Thymus (tissue), 11 donors: ENCODE data around the gene LDLRAD3. TPM values are rescaled to one million over a fixed set of nuclear protein-coding genes. Genes with fewer than 3 reads are reported as not detected.

Experiments
- DNase-seq, 9 donors: peaks; one replicate each; pipeline ENCODE4 v3.0.0-alpha.2; 2013; ENCODE audit warnings: low spot score in 9 of 9, low read depth in 6 of 9, missing footprints in 1 of 9
- H3K27ac ChIP-seq, 2 donors: one replicate each; pipeline ENCODE4 v1.5.1; 2013; ENCODE audit warnings: control low read depth in 1 of 2, low read depth in 1 of 2, low read length in 1 of 2, mild to moderate bottlenecking in 1 of 2, moderate library complexity in 1 of 2
- H3K27me3 ChIP-seq, 2 donors: one replicate each; pipeline ENCODE4 v1.5.1; 2013; ENCODE audit warnings: low read length in 1 of 2; ENCODE audit not compliant: control insufficient read depth in 2 of 2, insufficient read depth in 1 of 2
- H3K36me3 ChIP-seq, 2 donors: one replicate each; pipeline ENCODE4 v1.5.1; 2013; ENCODE audit warnings: low read length in 1 of 2, mild to moderate bottlenecking in 1 of 2, moderate library complexity in 1 of 2; ENCODE audit not compliant: control insufficient read depth in 2 of 2, insufficient read depth in 2 of 2
- H3K4me1 ChIP-seq, 2 donors: one replicate each; pipeline ENCODE4 v1.5.1; 2013; ENCODE audit warnings: low read length in 2 of 2; ENCODE audit not compliant: control insufficient read depth in 2 of 2, insufficient read depth in 2 of 2
- H3K4me3 ChIP-seq, 2 donors: one replicate each; pipeline ENCODE4 v1.5.1; 2013; ENCODE audit warnings: low read length in 2 of 2, control low read depth in 1 of 2, mild to moderate bottlenecking in 1 of 2
- H3K9me3 ChIP-seq, 2 donors: one replicate each; pipeline ENCODE4 v1.5.1; 2013; ENCODE audit warnings: low read length in 1 of 2, mild to moderate bottlenecking in 1 of 2; ENCODE audit not compliant: control insufficient read depth in 2 of 2, insufficient read depth in 1 of 2
- WGBS: extraction: QIAGEN DNeasy Blood & Tissue Kit; methylation state at CpG from one replicate; pipeline ENCODE4 v1.1.7; 2013; 5-methylcytosine and 5-hydroxymethylcytosine counted together
- polyA plus RNA-seq: library from polyadenylated mRNA; stranded (reverse); fragments of 200-250 nt; gene quantifications from one replicate; pipeline ENCODE4 v1.2.3, GENCODE V29; 2013
- total RNA-seq: library from RNA; stranded (reverse); fragments of 120-200 nt; gene quantifications from one replicate; pipeline ENCODE4 v1.2.4, GENCODE V29; 2013
- donor health status: healthy.

LDLRAD3 gene
- total and polyA plus RNA-seq, 2 donors = 2.1 to 6.9 TPM

- WGBS = 90% methylated on average over 6 of the region's 6 CpGs
- no peaks in the 10 kb centered on the region for H3K9me3 ChIP-seq
- DNase-seq = no peak
- no peaks in the 10 kb centered on the region for H3K36me3 ChIP-seq
- no peak overlapping the region for H3K4me3 ChIP-seq
- peaks cover 0 to 8% of the 10 kb centered on the region in 2 donors for H3K27me3 ChIP-seq
- no peak overlapping the region for H3K27ac ChIP-seq
- H3K4me1 ChIP-seq = peaks cover 0 to 4% of the 10 kb centered on the region in 2 donors
These were observed 144.6 kb downstream of the LDLRAD3 start for GRCh38 chr11:36088266-36088972.

GRCh38 chr11:36089920-36090319, 146.1 kb downstream of the LDLRAD3 start:
- no peak for DNase-seq
- H3K36me3 ChIP-seq = no peaks in the 10 kb centered on the region
- no peaks in the 10 kb centered on the region for H3K9me3 ChIP-seq

GRCh38 chr11:36090356-36091109, 146.7 kb downstream of the LDLRAD3 start:
- Histone ChIP-seq H3K27me3 (peaks cover 0 to 8% of the 10 kb centered on the region in 2 donors), H3K4me1 (peaks cover 0 to 4% of the 10 kb centered on the region in 2 donors), H3K27ac (no peak overlapping the region), H3K4me3 (no peak overlapping the region), H3K9me3 (no peaks in the 10 kb centered on the region), H3K36me3 (no peaks in the 10 kb centered on the region)
- DNase-seq = no peak
- WGBS = 12% methylated on average over 10 of the region's 10 CpGs

More at GRCh38 chr11:36089920-36090319, 146.1 kb downstream of the LDLRAD3 start:
- Histone ChIP-seq H3K27ac (no peak overlapping the region), H3K4me3 (no peak overlapping the region), H3K4me1 (peaks cover 0 to 4% of the 10 kb centered on the region in 2 donors), H3K27me3 (peaks cover 0 to 8% of the 10 kb centered on the region in 2 donors)

- H3K9me3 ChIP-seq = no peaks in the 10 kb centered on the region
- no peak overlapping the region for H3K4me3 ChIP-seq
- no peak overlapping the region for H3K27ac ChIP-seq
- peaks cover 0 to 4% of the 10 kb centered on the region in 2 donors for H3K4me1 ChIP-seq
- WGBS = 7% methylated on average over 7 of the region's 7 CpGs
- no peak for DNase-seq
- H3K27me3 ChIP-seq = peaks cover 0 to 8% of the 10 kb centered on the region in 2 donors
- no peaks in the 10 kb centered on the region for H3K36me3 ChIP-seq
These were observed 147.5 kb downstream of the LDLRAD3 start for GRCh38 chr11:36091256-36091811.

- Histone ChIP-seq H3K27me3 (peaks cover 0 to 8% of the 10 kb centered on the region in 2 donors), H3K36me3 (no peaks in the 10 kb centered on the region), H3K9me3 (no peaks in the 10 kb centered on the region), H3K27ac (no peak overlapping the region), H3K4me1 (peaks cover 0 to 4% of the 10 kb centered on the region in 2 donors), H3K4me3 (no peak overlapping the region)
- no peak for DNase-seq
- 61% methylated on average over 4 of the region's 4 CpGs for WGBS
These were observed 148.6 kb downstream of the LDLRAD3 start for GRCh38 chr11:36092314-36093030.

- no peaks in the 10 kb centered on the region for H3K36me3 ChIP-seq
- no peak overlapping the region for H3K27ac ChIP-seq
- H3K4me3 ChIP-seq = no peak overlapping the region
- no peaks in the 10 kb centered on the region for H3K9me3 ChIP-seq
- peaks cover 0 to 4% of the 10 kb centered on the region in 2 donors for H3K4me1 ChIP-seq
- WGBS = 93% methylated on average over 4 of the region's 4 CpGs
- H3K27me3 ChIP-seq = peaks cover 0 to 8% of the 10 kb centered on the region in 2 donors
- DNase-seq = no peak
These were observed 149.7 kb downstream of the LDLRAD3 start for GRCh38 chr11:36093548-36093947.

GRCh38 chr11:36094164-36094563, 150.3 kb downstream of the LDLRAD3 start:
- Histone ChIP-seq H3K9me3 (no peaks in the 10 kb centered on the region), H3K4me3 (no peak overlapping the region), H3K36me3 (no peaks in the 10 kb centered on the region), H3K4me1 (peaks cover 0 to 4% of the 10 kb centered on the region in 2 donors), H3K27me3 (peaks cover 0 to 8% of the 10 kb centered on the region in 2 donors), H3K27ac (no peak overlapping the region)
- DNase-seq = no peak
- WGBS = 97% methylated on average over 2 of the region's 2 CpGs

- WGBS = 95% methylated on average over 8 of the region's 8 CpGs
- no peak for DNase-seq
- Histone ChIP-seq H3K27ac (no peak overlapping the region), H3K36me3 (no peaks in the 10 kb centered on the region), H3K4me1 (peaks cover 0 to 4% of the 10 kb centered on the region in 2 donors), H3K4me3 (no peak overlapping the region), H3K27me3 (peaks cover 0 to 5% of the 10 kb centered on the region in 2 donors), H3K9me3 (no peaks in the 10 kb centered on the region)
These were observed 151.9 kb downstream of the LDLRAD3 start for GRCh38 chr11:36095716-36096115.
